HG03439 (cell line): Measurements from ENCODE around the gene SLC25A1.

Experiments used
- ATAC-seq: cut with Tn5 transposase; IDR thresholded peaks from one replicate; pipeline ENCODE4 v1.9.1; 2021; ENCODE audit warnings: mild to moderate bottlenecking, moderate library complexity; ENCODE audit not compliant: unreplicated experiment

Gene SLC25A1

DNA sequence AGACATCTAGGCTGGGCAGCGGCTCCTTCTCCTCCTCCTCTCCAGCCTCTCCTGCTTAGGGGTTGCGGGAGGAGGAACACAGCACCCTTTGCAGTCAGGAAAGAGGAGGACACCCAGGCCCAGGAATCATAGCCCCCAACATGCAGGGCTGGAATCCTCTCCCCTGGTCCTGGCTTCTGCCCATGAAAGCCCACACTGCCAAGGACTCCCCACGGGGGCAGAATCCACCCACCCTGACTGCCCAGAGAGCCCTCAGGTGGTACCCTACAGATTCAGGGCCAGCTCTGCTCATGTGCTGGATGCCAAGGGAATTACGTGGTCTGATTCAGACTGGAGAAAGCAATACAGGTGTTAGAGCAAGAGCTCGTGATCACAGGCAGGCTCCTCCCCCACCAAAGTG is 38.6 kb downstream of the SLC25A1 start:
- no peak for ATAC-seq

DNA sequence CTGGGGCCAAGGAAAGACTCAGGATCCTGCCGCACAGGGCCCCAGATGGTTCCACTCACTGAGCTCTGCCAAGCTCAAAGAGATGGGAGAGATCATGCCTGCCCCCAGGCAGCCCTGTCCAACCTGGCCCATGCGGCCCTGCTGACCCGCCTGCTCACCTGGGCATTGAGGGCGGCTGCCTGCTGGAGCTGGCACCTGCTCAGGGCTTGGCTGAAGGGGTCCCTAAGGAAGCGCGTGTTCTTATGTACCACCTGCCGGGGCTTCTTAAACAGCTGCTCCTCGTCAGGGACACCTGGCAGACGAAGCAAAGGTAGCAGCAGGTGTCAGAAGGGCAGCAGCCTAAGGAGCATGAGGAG is 39.6 kb downstream of the SLC25A1 start:
- ATAC-seq: no peak

DNA sequence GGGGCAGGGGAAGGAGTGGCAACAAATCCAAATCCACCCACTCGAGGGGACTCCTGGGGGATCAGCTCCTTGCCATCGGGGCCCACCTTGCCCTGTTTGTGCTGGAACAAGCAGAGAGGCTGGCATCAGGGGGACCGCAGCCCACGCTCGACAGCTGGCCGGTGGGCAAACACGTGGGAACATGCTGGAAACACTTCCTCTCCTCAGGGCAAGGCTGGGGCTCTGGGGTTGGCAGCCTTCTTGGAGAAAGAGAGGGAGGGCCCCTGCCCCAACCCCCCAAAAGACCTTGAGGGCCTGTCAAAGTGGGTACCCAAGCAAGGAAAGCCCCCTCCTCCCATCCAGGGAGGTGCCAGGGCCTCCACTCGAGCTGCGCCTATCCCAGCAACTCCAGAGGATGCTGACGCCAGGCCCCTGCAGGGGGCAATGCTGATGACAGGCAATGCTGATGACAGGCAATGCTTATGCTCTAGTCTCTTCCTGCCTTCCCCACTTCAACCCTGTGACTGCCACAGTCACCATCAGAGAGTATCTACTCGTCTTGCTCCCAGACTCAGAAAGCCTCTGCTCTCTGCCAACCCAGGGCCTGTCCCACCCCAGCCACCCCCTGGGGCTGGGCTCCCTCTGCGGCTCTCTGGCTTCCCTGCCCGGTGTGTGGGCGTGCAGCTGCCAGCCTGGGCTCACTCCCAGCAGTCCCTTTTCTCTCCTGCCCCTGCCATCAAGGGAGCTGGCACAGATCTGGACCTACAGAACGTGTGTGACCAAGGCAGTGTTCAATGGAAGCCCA is 40.1 kb downstream of the SLC25A1 start:
- ATAC-seq: no peak

DNA sequence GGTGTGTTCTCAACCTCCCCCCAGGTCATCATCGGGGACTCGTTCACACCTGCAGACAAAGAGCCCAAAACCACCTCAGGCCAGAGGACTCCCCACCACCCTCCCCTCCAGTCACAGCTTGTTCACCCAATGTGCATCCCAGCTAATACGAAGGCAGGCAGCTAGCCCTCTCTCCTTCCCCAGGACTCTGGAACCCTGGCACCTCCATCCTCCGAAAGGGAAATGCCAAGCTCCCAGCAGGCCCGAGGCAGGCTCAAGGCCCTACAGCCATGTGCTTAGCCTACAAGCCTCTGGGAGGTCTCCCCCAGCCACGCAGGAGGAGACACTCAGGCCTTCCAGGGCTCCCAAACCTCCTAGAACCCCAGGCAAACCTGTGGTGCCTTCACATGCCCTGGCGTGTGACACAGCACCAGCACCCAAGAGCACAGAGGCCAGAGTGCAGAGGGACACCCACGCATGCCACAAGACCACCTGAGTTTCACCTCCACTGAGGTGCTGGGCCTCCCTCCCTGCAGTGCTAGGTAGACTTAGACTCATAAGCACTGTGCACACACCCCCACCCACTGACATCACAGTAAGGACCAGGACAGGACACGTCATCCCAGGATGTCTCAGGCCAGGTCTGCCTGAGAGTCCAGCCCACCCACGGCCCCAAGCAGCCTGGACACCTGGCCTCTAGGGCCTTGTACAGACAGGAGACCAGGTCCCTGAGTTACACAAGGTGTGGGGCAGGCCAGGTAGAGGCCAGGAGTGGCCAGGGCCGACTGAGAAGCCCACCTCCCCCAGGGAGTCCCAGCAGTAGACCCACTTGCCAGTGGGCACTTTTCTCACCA is 40.9 kb downstream of the SLC25A1 start:
- ATAC-seq: no peak

DNA sequence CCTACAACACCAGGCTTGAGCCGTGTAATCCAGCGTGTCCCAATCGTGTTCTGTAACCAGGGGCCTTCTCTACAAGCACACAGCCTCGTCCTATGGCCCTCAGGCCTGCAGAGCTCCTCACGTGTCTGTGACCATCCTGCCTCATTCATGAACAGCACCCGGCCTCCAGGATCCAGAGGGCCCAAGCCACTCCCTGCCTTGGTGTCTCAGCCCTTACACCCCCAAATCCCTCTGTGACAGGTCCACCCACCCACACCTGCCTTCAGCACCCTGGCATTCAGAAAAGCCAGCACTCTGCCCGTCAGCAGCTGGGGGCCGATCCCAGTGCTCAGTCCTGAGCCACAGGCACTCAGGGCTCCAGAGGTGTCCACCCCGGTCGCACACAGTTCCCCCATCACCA is 41.6 kb downstream of the SLC25A1 start:
- ATAC-seq: no peak

DNA sequence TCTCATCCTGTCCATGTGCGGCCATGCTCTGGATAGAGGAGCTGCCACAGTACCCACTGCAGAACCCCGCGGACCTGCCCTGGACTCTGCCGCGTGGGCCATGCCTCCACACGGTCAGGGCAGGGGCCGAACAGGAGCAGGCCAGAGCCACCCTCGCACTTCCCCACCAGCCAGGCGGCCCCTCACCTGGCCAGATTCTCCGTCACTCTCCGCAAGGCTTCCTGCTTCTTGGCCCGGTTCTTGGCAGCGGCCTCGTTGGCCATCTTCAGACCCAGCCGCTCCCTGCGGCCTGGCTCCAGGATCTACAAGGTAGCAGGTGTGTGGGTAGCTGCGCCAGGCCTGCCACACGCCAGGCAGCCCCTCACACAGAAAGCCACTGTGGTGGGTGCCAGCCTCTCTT is 43.7 kb downstream of the SLC25A1 start:
- ATAC-seq: no peak

DNA sequence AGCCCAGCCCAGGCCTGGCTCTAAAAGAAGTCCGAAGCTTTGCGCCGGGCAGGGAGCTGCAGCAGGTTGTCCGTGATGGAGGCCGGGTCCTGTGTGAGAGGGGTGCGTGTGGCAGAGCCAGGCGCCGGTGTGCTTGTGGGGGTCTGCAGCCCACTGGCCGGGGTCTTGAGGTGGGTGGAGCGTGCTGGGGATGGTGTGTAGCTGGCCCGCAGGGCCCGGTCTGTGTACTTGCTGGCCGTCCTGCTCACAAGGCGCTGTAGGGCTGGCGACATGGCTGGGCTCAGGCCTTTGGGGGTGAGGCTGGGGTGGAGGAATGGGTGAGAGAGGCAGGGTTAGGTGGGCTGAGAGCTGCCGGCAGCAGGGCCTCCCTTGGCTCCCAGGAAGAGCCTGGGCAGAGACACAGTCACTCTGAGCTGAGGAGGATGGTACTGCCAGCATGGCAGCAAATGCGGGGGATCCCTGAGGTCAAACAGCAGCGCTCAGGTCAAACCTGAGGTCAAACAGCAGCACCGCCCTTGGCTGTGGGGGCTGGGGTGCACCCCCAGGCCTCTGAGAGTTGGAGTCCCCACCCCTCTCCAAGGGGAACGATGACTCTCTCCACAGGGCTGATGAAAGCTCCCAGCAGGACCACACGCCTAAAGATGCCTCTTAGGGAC is 44.2 kb downstream of the SLC25A1 start:
- no peak for ATAC-seq

DNA sequence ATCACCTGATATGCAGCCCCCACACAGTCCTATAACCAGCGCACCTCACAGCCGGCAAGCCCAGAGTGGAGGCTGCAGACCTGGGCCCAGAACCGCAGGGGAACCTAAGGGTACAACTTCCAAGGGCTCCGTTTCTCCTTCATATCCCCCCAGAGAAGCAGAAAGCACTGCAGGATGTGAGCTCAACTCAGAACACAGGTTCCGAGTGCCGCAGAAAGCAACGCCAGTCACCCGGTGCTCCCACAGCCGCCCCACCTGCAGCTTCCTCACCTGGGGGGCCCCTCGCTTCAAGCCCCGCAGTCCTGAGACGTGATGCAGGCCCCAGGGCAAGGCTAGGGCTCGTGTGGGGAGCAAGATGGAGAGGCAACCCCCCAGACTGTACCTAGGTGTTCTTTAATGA is 45.0 kb downstream of the SLC25A1 start:
- ATAC-seq: no peak

DNA sequence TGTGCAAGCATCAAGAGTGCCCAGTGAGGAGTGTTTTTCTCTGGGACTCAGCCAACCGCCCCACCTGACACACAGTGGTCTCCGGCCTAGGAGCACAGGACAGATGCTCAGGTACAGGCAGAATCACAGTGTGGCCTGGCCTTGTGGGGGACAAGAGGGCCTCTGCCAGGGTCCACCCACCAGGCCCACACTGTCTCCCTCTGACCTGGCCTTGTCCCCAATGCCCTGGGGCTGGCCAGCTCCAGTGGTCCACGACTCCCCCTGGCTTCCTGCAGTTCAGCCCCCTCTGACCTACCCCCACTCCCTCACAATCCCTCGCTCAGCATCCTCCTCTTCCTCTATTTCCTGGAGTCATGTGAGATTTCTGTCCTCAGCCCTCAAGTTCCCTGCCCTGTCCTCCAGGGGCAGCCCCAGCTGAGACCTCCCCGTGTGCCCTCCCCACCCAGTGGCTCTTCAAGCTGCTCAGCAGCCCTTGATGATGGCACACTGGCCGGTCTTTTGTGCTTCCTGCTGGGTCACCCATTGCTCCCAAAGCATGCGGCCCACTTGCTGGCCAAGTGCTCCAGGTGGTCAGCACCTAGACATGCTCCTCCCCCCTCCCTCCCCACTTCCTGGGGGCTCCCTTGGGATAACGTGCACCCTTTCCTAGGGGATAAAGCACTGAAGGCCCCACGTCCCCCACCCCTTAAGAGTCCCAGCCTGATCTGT is 45.7 kb downstream of the SLC25A1 start:
- ATAC-seq: no peak

DNA sequence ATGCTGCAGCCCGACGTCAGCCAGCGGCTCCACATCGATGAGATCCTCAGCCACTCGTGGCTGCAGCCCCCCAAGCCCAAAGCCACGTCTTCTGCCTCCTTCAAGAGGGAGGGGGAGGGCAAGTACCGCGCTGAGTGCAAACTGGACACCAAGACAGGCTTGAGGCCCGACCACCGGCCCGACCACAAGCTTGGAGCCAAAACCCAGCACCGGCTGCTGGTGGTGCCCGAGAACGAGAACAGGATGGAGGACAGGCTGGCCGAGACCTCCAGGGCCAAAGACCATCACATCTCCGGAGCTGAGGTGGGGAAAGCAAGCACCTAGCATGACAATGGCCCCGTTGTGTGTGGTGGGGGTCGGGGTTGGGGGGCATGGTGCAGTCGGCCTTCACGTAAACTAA is 46.4 kb downstream of the SLC25A1 start:
- ATAC-seq: no peak

DNA sequence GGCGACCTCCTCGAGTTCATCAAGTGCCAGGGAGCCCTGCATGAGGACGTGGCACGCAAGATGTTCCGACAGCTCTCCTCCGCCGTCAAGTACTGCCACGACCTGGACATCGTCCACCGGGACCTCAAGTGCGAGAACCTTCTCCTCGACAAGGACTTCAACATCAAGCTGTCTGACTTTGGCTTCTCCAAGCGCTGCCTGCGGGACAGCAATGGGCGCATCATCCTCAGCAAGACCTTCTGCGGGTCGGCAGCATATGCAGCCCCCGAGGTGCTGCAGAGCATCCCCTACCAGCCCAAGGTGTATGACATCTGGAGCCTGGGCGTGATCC is 46.9 kb downstream of the SLC25A1 start:
- ATAC-seq: no peak

DNA sequence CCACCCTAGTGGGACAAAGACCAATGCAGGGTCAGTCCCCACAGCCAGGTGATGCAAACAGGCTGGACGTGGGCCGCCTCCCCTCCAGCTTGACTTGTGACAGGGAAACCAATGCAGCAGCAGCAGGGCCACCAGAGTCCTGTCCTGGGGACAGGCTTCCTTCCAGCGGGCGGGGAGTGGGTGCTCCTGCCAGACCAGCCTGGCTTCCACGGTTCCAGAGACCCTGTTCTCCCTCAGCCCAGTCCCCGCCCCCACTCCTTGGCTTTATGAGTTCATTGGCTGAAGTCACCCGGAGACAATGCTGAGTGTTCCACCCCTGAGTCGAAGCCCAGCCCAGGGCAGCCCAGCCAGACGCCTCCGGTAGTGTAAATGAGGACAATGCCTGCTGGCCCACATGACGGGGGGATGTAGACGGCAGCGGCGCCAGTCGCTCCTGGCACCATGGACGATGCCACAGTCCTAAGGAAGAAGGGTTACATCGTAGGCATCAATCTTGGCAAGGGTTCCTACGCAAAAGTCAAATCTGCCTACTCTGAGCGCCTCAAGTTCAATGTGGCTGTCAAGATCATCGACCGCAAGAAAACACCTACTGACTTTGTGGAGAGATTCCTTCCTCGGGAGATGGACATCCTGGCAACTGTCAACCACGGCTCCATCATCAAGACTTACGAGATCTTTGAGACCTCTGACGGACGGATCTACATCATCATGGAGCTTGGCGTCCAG is 47.4 kb downstream of the SLC25A1 start, which contains the start of gene TSSK2:
TSSK2 (plus strand) TSS at position 350 of the 726 bp plus-strand sequence; CDS start at position 442, 92 bp downstream.
- no peak for ATAC-seq

DNA sequence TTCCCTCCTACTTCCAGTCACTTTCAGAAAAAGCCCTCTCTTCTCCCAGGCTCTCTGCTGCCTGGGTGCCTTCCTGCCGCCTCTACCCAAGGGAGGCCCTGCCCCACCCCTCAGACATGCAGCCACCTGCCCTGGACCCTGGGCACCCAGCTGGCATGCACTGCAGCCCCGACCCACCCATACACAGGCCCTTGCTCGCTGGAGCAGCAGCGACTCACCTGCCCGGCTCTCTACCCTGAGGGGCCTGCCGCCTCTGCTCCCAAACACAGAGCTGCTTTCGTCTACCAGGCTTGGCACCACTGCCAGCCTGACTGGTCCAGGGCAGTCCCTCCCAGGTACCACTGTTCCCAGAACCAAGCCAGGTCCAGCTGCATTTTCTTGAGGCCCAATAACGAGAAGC is 48.7 kb downstream of the SLC25A1 start:
- ATAC-seq: no peak

DNA sequence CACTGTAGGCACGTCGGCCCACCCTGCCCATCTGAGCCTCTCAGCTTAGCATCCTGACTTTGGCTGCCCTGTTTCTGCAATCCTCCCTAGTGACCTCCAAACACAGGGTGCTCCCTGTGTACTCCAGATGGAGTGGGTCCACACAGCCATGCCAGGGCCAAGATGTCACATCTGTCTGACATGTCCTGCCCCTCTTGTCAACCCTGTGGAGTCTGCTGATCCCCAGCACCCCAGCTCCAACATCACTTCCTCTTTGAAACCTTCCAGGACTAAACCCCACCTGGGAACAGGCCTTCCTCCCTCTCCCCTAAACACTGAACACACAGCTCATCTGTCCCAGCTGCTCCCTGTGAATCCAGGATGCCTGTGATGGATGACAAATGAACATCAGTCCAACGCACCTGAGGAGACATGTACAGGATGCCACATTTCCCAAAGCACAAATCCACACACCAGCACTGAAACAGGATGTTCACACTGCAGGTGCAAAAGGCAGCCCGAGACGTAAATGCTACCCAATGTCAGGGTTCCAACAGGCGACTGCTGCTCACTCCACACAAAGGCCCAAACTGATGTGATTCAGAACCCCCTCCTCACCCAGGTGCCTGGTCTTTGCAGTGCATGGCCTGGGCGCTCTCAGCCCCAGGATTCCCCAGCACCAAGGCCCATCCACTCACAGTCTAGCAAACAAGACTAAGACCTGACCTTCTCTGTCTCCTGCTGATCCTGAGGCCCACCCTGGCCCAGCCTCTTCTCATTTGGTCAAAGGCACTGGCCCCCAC is 49.4 kb downstream of the SLC25A1 start:
- ATAC-seq: no peak

DNA sequence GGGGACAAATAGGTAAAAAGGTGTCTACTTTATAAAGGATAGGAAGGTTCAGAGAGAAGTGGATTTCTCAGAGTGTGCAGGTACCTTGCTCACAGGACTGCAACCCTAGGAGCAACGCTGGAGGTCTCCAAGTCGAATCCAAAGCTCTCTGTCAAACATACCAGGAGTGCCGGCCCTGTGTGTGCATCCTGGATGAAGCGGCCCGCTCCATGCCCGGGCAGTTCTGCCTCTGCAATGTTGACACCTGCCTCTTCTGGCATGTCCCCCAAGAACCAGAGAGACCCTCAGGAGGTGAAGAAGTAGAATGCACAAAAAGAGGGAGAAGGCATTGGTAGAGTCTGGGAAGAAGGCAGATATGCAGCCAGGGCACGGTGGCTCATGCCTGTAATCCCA is 50.5 kb downstream of the SLC25A1 start:
- no peak for ATAC-seq

DNA sequence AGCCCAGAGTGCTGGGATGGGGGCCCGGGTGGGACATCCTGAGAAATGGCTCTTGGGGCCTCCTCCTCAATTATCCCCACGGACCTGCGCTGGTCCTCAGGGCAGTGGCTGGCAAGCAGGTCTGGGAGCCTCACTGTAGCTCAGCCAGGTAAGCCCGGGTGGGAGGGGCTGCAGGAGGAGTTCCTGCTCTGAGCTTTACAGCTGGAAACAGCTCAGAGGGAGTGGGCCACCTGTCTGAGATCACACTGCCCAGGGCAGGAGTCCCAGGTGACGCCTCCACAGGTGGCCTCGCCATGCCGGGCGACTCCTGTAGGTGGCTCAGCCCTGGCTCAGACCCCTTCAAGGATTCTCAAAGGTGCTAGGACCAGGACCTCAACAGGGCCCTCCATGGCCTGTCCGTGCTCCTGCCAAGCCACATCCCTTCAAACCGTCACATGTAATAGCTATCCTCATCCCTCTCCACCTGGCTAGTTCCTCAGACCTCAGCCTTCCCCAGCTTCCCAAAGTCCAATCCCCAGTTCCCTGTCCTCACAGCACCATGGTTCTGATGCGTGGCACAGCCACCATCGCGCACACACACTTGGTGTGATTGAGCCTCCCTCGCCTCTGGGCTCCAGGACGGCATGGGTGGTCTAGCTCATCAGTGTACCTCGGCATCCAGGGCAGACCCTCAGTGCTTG is 51.1 kb downstream of the SLC25A1 start:
- no peak for ATAC-seq

DNA sequence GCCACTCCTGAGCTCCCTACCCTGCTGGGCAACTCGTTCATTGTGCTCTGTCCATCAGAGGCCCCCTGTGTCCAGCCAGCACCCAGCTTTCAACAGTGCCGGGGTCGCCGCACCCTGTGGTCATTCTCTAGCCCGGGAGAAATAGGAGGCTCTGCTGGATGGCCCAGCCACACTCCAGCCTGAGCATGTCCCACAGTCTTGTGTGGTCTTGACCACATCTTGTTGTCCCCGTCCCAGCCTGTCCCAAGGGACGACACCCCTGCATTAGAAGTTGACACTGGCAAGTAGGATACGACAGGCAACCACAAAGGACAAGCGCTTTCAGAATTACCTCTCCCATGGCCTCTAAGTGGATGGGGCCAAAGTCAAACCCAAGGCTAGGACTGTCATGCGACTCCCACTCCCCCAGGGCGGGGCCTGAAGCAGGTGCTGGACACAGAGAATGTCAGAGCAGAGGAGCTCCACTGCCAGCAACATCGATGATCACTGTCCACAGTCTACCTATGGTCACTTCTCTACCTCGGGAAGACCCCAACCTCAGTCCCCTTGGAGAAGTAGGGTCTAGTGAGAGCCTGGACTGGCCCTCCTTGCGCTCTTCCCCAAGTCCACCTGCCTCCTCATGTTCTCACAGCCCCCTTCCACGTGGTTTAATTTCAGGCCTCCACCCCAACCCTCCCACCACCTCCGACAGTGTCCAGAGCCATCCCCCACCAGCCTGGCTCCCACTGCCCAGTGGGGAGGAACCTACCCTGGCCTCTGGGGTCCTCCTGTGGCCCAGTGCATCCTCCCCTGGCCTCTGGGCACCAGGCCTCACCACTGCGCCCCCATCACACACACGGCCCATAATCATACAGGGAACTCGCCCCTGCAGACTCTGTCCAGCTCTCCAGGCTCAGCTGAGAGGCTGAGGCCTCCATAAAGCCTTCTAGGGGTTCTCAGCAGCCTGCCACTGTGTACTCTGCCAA is 51.9 kb downstream of the SLC25A1 start:
- no peak for ATAC-seq
